ENCODE measurements around the gene EDAR. TPM values are rescaled to one million over a fixed set of nuclear protein-coding genes. Genes with fewer than 3 reads are reported as not detected.
A peak's percentile ranks its signal among the peaks of the same experiment; 100 is the strongest.

Gene EDAR
- polyA plus RNA-seq, 1 of the 3 experiments (the other 2 are of a cell fraction): not detected

DNA sequence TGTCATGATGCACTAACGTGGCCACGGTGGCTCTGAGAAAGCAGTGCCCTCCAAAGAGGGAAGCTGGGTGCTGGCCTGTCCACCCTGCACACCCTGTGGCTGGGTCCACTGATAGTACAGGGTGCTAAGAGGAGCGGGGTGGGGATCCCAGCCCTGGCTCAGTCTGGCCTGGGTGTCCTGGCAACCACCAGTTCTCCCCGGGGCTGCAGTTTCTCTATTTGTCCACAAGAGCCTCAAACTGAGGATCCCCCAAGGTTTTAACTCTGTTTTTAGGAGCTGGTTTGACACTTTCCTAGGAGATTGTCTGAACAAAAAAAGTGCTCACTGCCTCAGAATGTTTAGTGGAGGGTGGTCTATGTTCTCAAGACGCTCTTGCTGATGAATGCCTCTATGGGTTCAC is 29.0 kb downstream of the EDAR start:
- Histone ChIP-seq H3K9me2 (no peaks in the 10 kb centered on the region), H3K27ac (ENCODE audit: low read depth in 2 of 2, low read length in 1 of 2) (no peak overlapping the region), H3F3A (replicated peaks; ENCODE audit: insufficient read depth) (no peaks in the 10 kb centered on the region), H4K20me1 (ENCODE audit: insufficient read depth) (no peaks in the 10 kb centered on the region), H3K9me3 (no peaks in the 10 kb centered on the region), H3K4me3 (ENCODE audit: low read depth in 2 of 2, low read length in 1 of 2) (no peak overlapping the region), H3K27me3 (ENCODE audit: insufficient read depth) (peaks cover 5% of the 10 kb centered on the region; the same call in 1 of the 2 replicates), H3K36me3 (replicated peaks in 1 of 2; ENCODE audit: control insufficient read depth in 1 of 2, insufficient read depth in 2 of 2, low read length in 1 of 2) (no peaks in the 10 kb centered on the region), H3K9ac (no peak overlapping the region), H2AFZ (ENCODE audit: low read depth) (no peak overlapping the region), H3K79me2 (ENCODE audit: insufficient read depth) (no peaks in the 10 kb centered on the region), H3K4me2 (no peak overlapping the region), H3K4me1 (ENCODE audit: control insufficient read depth in 1 of 2, insufficient read depth in 2 of 2, low read depth in 1 of 2, low read length in 1 of 2) (peaks cover 0 to 3% of the 10 kb centered on the region in 2 experiments; a peak in 1 of 4 replicates)
- WGBS (ENCODE audit: low lambda C conversion rate): 33% methylated on average over 4 of the region's 5 CpGs
- no peak for TF ChIP-seq EP300 (IDR thresholded peaks at IDR 0.05; ENCODE audit: borderline replicate concordance in 1 of 2, low read depth in 1 of 2, low read length in 1 of 2)
- TF ChIP-seq CTCF (IDR thresholded peaks at IDR 0.05): peak; percentile 17
- POLR2A ChIA-PET: no interaction called here
- DNase-seq: no peak
- CTCF ChIA-PET: interaction anchor here (1.1 to 1.2 kb wide), 2 partner anchors 15 to 32 kb away, joined by 3 read pairs; no protein-coding TSS in a partner anchor

DNA sequence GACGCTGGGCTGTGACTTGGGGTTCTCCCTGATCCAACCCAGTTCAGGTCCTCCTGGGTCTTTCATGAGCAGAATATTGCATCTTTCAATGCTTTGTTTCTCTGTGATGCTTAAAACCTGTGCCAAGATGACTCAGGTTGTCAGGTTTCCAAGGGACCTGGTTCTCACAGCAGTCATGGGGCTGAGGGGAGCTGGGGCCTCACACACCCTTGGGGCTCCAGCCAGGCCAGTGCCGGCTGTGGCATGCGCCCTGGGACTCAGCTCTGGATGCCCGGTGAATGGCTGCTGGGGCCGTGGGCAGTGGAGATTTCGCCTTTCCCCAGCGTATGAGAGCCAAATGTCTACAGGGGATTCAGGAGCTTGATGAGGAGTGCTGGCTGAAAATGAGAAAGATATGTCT is 29.6 kb downstream of the EDAR start:
- Histone ChIP-seq H3K9ac (no peak overlapping the region), H2AFZ (ENCODE audit: low read depth) (no peak overlapping the region), H3K79me2 (ENCODE audit: insufficient read depth) (no peaks in the 10 kb centered on the region), H3K36me3 (replicated peaks in 1 of 2; ENCODE audit: control insufficient read depth in 1 of 2, insufficient read depth in 2 of 2, low read length in 1 of 2) (no peaks in the 10 kb centered on the region), H3K4me3 (ENCODE audit: low read depth in 2 of 2, low read length in 1 of 2) (no peak overlapping the region), H3K9me2 (no peaks in the 10 kb centered on the region), H4K20me1 (ENCODE audit: insufficient read depth) (no peaks in the 10 kb centered on the region), H3K27me3 (ENCODE audit: insufficient read depth) (peaks cover 5% of the 10 kb centered on the region; the same call in 1 of the 2 replicates), H3K27ac (ENCODE audit: low read depth in 2 of 2, low read length in 1 of 2) (no peak overlapping the region), H3K9me3 (no peaks in the 10 kb centered on the region), H3F3A (replicated peaks; ENCODE audit: insufficient read depth) (no peaks in the 10 kb centered on the region), H3K4me2 (no peak overlapping the region), H3K4me1 (ENCODE audit: control insufficient read depth in 1 of 2, insufficient read depth in 2 of 2, low read depth in 1 of 2, low read length in 1 of 2) (peaks cover 0 to 3% of the 10 kb centered on the region in 2 experiments; a peak in 1 of 4 replicates)
- ChIA-PET CTCF (interaction anchor here (1.1 to 1.2 kb wide), 2 partner anchors 16 to 31 kb away, joined by 3 read pairs; no protein-coding TSS in a partner anchor), POLR2A (no interaction called here)
- DNase-seq: no peak
- WGBS (ENCODE audit: low lambda C conversion rate): 60% methylated on average over 7 of the region's 7 CpGs
- TF ChIP-seq MXI1 (IDR thresholded peaks at IDR 0.05; ENCODE audit: low read depth, low read length) (no peak), CTCF (IDR thresholded peaks at IDR 0.05) (no peak), IRF3 (IDR thresholded peaks at IDR 0.05; ENCODE audit: low read depth, low read length) (no peak), FOXM1 (IDR thresholded peaks at IDR 0.05; ENCODE audit: low read depth) (no peak), YY1 (IDR thresholded peaks at IDR 0.05; ENCODE audit: low read depth) (no peak), ELF1 (IDR thresholded peaks at IDR 0.05) (no peak), FOXJ3 (CRISPR knock-in tag; IDR thresholded peaks at IDR 0.05) (no peak), RFX5 (IDR thresholded peaks at IDR 0.05; ENCODE audit: low read length) (no peak), POLR2AphosphoS5 (IDR thresholded peaks at IDR 0.05; ENCODE audit: low read depth, low read length) (no peak), USF1 (IDR thresholded peaks at IDR 0.05; ENCODE audit: borderline replicate concordance, low read depth) (no peak), RAD21 (IDR thresholded peaks at IDR 0.05; ENCODE audit: low read length) (no peak), JUND (IDR thresholded peaks at IDR 0.05) (no peak), SIN3A (IDR thresholded peaks at IDR 0.05; ENCODE audit: borderline replicate concordance, low read depth, low read length) (no peak)
- TF ChIP-seq, protein P1, sequence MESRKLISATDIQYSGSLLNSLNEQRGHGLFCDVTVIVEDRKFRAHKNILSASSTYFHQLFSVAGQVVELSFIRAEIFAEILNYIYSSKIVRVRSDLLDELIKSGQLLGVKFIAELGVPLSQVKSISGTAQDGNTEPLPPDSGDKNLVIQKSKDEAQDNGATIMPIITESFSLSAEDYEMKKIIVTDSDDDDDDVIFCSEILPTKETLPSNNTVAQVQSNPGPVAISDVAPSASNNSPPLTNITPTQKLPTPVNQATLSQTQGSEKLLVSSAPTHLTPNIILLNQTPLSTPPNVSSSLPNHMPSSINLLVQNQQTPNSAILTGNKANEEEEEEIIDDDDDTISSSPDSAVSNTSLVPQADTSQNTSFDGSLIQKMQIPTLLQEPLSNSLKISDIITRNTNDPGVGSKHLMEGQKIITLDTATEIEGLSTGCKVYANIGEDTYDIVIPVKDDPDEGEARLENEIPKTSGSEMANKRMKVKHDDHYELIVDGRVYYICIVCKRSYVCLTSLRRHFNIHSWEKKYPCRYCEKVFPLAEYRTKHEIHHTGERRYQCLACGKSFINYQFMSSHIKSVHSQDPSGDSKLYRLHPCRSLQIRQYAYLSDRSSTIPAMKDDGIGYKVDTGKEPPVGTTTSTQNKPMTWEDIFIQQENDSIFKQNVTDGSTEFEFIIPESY (IDR thresholded peaks at IDR 0.05; ENCODE audit: borderline replicate concordance, low read depth): no peak
- TF ChIP-seq, protein P2, sequence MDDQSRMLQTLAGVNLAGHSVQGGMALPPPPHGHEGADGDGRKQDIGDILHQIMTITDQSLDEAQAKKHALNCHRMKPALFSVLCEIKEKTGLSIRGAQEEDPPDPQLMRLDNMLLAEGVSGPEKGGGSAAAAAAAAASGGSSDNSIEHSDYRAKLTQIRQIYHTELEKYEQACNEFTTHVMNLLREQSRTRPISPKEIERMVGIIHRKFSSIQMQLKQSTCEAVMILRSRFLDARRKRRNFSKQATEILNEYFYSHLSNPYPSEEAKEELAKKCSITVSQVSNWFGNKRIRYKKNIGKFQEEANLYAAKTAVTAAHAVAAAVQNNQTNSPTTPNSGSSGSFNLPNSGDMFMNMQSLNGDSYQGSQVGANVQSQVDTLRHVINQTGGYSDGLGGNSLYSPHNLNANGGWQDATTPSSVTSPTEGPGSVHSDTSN (IDR thresholded peaks at IDR 0.05): no peak
